ENCODE results near the gene GIT2. TPM values are rescaled to one million over a fixed set of nuclear protein-coding genes. Genes with fewer than 3 reads are reported as not detected.
A peak's percentile ranks its signal among the peaks of the same experiment; 100 is the strongest.
"Not testable (repeated sequence)": the region's sequence is repeated elsewhere in the genome, so short reads cannot be mapped to it uniquely, and the experiment has no call there.

Gene GIT2
- total RNA-seq, 1 donor from 2014 or later, result 43.0 TPM

DNA sequence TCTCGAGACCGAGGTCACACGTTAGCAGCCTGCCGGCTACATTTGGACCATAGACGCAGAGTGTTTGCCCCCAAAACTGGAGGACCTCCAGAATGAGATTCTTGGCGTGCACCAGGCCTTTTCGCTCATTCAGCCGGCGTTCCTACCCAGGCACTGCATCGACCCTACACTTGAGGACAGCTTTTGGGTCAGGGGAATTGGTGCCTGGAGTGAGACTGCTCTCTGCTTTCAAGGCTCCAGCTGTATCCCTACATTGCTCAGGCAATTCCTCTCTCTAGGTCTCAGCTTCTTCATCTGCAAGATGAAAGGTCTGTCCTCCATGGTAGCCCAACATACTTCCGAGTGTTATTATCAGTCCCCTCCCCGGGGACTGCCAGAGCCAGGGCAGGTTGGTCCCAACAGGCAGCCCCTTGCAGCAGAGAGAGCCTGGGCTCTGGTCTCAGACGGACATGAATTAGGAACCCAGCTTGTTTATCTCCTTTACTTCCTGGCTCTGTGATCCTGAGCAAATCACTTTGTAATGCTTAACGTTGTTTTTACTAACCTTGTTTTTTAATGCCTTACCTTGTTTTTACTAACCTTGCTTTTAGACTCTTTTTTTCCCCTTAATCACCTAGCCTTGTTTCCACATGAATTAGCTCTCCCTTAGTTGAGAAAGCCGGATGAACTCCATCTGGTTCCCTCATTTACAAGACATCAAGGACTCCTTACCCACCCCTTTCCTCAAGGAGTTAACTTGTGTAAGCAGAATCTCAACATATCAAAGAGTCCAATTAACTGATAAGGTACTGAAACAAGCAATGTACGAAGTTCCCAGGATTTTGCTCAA lies 95.2 kb downstream of the GIT2 start:
- H3K9me3 ChIP-seq, result no peaks in the 10 kb centered on the region
- peak overlapping the region; percentile 82 for H3K27ac ChIP-seq
- intact Hi-C loops (cut with DNase I), result no loop called here
- peaks cover 24% of the 10 kb centered on the region for H3K4me1 ChIP-seq
- H3K36me3 ChIP-seq, result peaks cover 3 to 33% of the 10 kb centered on the region in 2 donors
- no peak for DNase-seq (ENCODE audit: extremely low spot score in 2 of 2)
- no peaks in the 10 kb centered on the region for H3K27me3 ChIP-seq
- TF ChIP-seq, protein P1, sequence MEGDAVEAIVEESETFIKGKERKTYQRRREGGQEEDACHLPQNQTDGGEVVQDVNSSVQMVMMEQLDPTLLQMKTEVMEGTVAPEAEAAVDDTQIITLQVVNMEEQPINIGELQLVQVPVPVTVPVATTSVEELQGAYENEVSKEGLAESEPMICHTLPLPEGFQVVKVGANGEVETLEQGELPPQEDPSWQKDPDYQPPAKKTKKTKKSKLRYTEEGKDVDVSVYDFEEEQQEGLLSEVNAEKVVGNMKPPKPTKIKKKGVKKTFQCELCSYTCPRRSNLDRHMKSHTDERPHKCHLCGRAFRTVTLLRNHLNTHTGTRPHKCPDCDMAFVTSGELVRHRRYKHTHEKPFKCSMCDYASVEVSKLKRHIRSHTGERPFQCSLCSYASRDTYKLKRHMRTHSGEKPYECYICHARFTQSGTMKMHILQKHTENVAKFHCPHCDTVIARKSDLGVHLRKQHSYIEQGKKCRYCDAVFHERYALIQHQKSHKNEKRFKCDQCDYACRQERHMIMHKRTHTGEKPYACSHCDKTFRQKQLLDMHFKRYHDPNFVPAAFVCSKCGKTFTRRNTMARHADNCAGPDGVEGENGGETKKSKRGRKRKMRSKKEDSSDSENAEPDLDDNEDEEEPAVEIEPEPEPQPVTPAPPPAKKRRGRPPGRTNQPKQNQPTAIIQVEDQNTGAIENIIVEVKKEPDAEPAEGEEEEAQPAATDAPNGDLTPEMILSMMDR (IDR thresholded peaks at IDR 0.05), result no peak
- TF ChIP-seq POLR2A (IDR thresholded peaks at IDR 0.05), result no peak
- no peak for TF ChIP-seq POLR2AphosphoS5 (IDR thresholded peaks at IDR 0.05; ENCODE audit: insufficient read depth in 1 of 2, low read depth in 1 of 2)
- peak overlapping the region; percentile 73 to 88 for H3K4me3 ChIP-seq

DNA sequence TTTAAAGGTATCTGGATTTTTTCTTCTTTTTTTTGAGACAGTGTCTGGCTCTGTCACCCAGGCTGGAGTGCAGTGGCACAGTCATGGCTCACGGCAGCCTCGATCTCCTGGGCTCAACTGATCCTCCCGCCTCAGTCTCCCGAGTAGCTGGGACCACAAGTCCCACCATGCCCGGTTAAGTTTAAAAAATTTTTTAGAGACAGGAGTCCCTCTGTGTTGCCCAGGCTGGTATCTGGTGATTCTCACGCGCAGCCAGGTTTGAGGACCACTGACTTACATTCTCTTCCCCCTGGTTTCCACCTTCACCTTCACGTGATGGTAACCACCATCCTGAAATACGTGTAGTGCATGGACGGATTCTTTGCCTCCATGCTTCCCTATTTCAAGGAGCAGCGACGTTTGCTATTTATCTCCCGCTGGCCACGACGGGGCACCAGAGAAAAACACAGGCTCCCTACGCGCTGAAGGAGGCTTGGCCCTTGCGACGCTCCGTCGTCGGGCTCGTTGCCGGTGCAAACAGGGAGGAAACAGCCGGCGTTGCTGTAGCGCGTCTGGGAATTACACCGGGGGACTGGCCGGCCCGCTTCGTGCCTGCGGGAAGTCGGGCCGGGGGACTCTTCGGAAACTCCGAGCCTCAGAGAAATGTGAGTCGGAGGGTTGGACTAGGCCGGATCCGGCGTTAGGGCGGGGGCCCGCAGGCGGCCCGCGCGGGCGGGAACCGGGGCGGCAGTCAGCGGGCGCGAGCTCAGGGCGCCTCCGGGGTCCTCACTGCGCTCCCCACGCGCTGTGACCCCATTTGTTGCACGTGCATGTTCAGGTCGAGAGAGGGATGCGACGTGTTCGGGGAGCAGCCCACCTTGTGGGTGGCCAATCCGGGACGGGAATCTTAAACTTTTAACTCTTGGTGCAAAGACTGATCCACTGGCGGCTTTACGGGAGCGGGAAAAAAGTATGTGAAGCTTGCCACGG lies 96.1 kb downstream of the GIT2 start, which contains the start of gene TCHP:
TSS of gene TCHP (plus strand) at position 492 of the 969 bp plus-strand sequence. CDS start 2,753 bp downstream, outside the sequence.
- DNase-seq (ENCODE audit: extremely low spot score in 2 of 2), result no peak
- H3K36me3 ChIP-seq, result peaks cover 3 to 24% of the 10 kb centered on the region in 2 donors
- H3K27me3 ChIP-seq, result no peaks in the 10 kb centered on the region
- intact Hi-C loops (cut with DNase I), result no loop called here
- TF ChIP-seq POLR2AphosphoS5 (IDR thresholded peaks at IDR 0.05; ENCODE audit: insufficient read depth in 1 of 2, low read depth in 1 of 2) (peak; percentile 83), POLR2A (IDR thresholded peaks at IDR 0.05) (no peak)
- TF ChIP-seq, protein P1 (IDR thresholded peaks at IDR 0.05), result peak in 1 of 3 experiments; percentile 33
- H3K9me3 ChIP-seq, result no peaks in the 10 kb centered on the region
- H3K4me1 ChIP-seq, result peaks cover 24% of the 10 kb centered on the region
- peak within 1 kb of the TSS; percentile 82 for H3K27ac ChIP-seq
- peak within 1 kb of the TSS; percentile 73 to 88 for H3K4me3 ChIP-seq

DNA sequence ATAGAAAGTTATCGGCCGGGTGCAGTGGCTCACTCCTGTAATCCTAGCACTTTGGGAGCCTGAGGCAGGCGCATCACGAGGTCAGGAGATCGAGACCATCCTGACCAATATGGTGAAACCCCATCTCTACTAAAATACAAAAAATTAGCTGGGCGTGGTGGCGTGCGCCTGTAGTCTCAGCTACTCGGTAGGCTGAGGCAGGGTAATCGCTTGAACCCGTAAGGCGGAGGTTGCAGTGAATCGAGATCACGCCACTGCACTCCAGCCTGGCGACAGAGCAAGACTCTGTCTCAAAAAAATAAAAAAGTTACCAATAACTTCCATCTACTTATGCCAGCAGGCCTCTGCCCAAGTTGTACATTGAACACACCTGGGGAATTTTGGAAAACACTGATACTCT lies 96.8 kb downstream of the GIT2 start:
- H3K9me3 ChIP-seq; DNase-seq (ENCODE audit: extremely low spot score in 2 of 2); intact Hi-C loops (cut with DNase I); H3K27me3 ChIP-seq: not testable (repeated sequence)
- Histone ChIP-seq H3K4me1 (peaks cover 24% of the 10 kb centered on the region), H3K36me3 (peaks cover 3 to 16% of the 10 kb centered on the region in 2 donors), H3K4me3 (peak overlapping the region; percentile 73 to 88), H3K27ac (peak overlapping the region; percentile 82)

DNA sequence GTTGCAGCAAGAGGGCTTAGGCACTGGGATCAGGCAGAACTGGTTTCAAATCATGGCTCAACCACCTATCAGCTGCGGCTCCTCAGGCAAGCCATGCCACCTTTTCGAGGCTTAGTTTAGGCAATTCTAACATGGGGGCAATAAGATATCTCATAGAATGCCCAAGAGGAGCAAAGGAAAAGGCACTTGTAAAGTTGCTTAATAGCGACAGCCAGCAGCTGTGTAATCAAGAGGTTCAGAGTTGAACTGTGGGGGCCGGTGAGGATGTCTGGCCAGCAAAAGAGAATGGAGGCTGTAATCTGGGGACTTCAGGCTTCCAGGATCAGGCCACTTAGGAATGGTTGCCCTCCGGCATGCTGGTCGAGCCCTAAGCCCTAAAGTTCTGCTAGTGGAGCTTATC lies 99.1 kb downstream of the GIT2 start:
- intact Hi-C loops (cut with DNase I), result no loop called here
- TF ChIP-seq, protein P1 (IDR thresholded peaks at IDR 0.05), result no peak
- TF ChIP-seq POLR2A (IDR thresholded peaks at IDR 0.05) (no peak), POLR2AphosphoS5 (IDR thresholded peaks at IDR 0.05; ENCODE audit: insufficient read depth in 1 of 2, low read depth in 1 of 2) (no peak)
- Histone ChIP-seq H3K27ac (no peak overlapping the region), H3K36me3 (no peaks in the 10 kb centered on the region), H3K4me3 (no peak overlapping the region), H3K9me3 (no peaks in the 10 kb centered on the region), H3K27me3 (no peaks in the 10 kb centered on the region), H3K4me1 (peaks cover 22% of the 10 kb centered on the region)
- DNase-seq (ENCODE audit: extremely low spot score in 2 of 2), result no peak

DNA sequence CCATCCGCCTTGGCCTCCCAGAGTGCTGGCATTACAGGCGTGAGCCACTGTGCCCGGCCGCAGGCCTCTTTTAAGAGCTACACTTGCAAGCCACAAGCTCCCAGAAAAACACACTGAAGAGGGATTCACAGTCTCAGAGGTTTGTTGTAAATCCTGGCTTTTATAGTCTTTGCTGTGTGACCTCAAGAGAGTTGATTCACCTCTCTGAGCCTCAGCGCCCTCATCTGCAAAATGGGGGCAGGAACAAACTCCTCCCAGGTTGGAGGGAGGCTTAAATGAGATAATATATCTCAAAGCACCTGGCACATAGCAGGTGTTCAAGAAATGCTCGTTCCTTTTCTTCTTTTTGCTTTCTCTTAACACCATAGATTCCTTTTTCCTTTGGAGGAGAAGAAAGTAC lies 100.0 kb downstream of the GIT2 start:
- Histone ChIP-seq H3K27me3 (no peaks in the 10 kb centered on the region), H3K9me3 (no peaks in the 10 kb centered on the region), H3K4me3 (no peak overlapping the region), H3K36me3 (no peaks in the 10 kb centered on the region), H3K27ac (no peak overlapping the region), H3K4me1 (peaks cover 13% of the 10 kb centered on the region)
- intact Hi-C loops (cut with DNase I), result no loop called here
- no peak for TF ChIP-seq POLR2A (IDR thresholded peaks at IDR 0.05)
- TF ChIP-seq POLR2AphosphoS5 (IDR thresholded peaks at IDR 0.05; ENCODE audit: insufficient read depth in 1 of 2, low read depth in 1 of 2), result no peak
- TF ChIP-seq, protein P1 (IDR thresholded peaks at IDR 0.05), result no peak
- DNase-seq (ENCODE audit: extremely low spot score in 2 of 2), result no peak
